Adrenal gland (tissue), 12 donors: ENCODE measurements around the gene ARHGAP27. TPM values are rescaled to one million over a fixed set of nuclear protein-coding genes. Genes with fewer than 3 reads are reported as not detected.
A peak's percentile ranks its signal among the peaks of the same experiment; 100 is the strongest.

Source experiments
- DNase-seq, 7 donors: peaks; one replicate each; pipeline ENCODE4 v3.0.0-alpha.2; 2019 to 2020
- H3K27ac ChIP-seq, 5 donors: fragments of 200-600 bp; sonication (generic) in 4 of 5; 1 replicate in 3 of 5; 2 replicates in 2 of 5; pipeline versions ENCODE4 v1.5.1 to v1.8.0; 2016 to 2020; ENCODE audit warnings: mild to moderate bottlenecking in 1 of 5
- H3K27me3 ChIP-seq: fragments of 200-600 bp; 2 replicates; pipeline ENCODE4 v1.8.0; 2021
- H3K36me3 ChIP-seq, 2 donors: fragments of 200-600 bp; replicated peaks in 1 of 2; 1 replicate in 1 of 2; 2 replicates in 1 of 2; pipeline versions ENCODE4 v1.5.1 to v1.8.0; 2018 to 2022
- H3K4me1 ChIP-seq, 2 donors: fragments of 200-600 bp; replicated peaks in 1 of 2; 1 replicate in 1 of 2; 2 replicates in 1 of 2; pipeline versions ENCODE4 v1.5.1 to v1.8.0; 2018 to 2021
- H3K4me3 ChIP-seq, 4 donors: fragments of 200-600 bp; sonication (generic) in 3 of 4; one replicate each; pipeline ENCODE4 v1.5.1; 2016 to 2018
- H3K9me3 ChIP-seq, 3 donors: fragments of 200-600 bp; sonication (generic) in 1 of 3; replicated peaks in 1 of 3; 1 replicate in 2 of 3; 2 replicates in 1 of 3; pipeline versions ENCODE4 v1.5.1 to v1.8.0; 2016 to 2021
- CTCF ChIP-seq, 6 experiments: fragments of 450-650 bp in 4 of 6; fragments of 200-600 bp in 2 of 6; sonication (generic) in 1 of 6; IDR thresholded peaks; 1 replicate in 5 of 6; 2 replicates in 1 of 6; pipeline versions ENCODE4 v1.5.1 to v1.8.0; 2016 to 2021; ENCODE audit warnings: antibody characterized with exemption in 6 of 6, mild to moderate bottlenecking in 2 of 6, moderate library complexity in 1 of 6
- POLR2A ChIP-seq, 2 donors: fragments of 450-650 bp; IDR thresholded peaks; one replicate each; pipeline ENCODE4 v1.6.1; 2017; ENCODE audit warnings: antibody characterized with exemption in 2 of 2, mild to moderate bottlenecking in 2 of 2, moderate library complexity in 1 of 2
- WGBS, 4 donors: extraction: QIAGEN DNeasy Blood & Tissue Kit in 2 of 4; methylation state at CpG; one replicate each; pipeline versions ENCODE4 v1.1.5 to v1.1.7; 2013 to 2017; 5-methylcytosine and 5-hydroxymethylcytosine counted together
- intact Hi-C, 2 donors: fragments of 100-400 bp; cut with DNase I; formaldehyde crosslinking; loops; one replicate each; pipeline versions ENCODE4 v1.14.1 to v1.15.0; 2022 to 2023
- polyA plus RNA-seq, 3 donors: library from polyadenylated mRNA; stranded (reverse); fragments of 200-250 nt in 2 of 3; fragments of 350-450 nt in 1 of 3; fragmentation: Illumina TruSeq in 1 of 3; extraction: RNeasy Lipid Tissue Mini Kit (QIAGEN cat#74804) in 1 of 3; gene quantifications; one replicate each; pipeline ENCODE4 v1.2.3, GENCODE V29; 2013 to 2014
- total RNA-seq, 9 donors: library from RNA; depleted of rRNA in 4 of 9; stranded (reverse); fragments of >200 nt in 4 of 9; fragments of 120-200 nt in 1 of 9; fragmentation: NEBNext Ultra II Directional in 1 of 9; extraction: Animal tissue kit (Norgen Biotek cat#: 25700) in 1 of 9; gene quantifications; one replicate each; pipeline versions ENCODE4 v1.1.0 to v1.2.4, GENCODE V29; 2013 to 2023
- donor health status: healthy with polysubstance abuse.
- donor health status: Bipolar disorder and iron deficiency.
- donor health status: DM: yes; HTN: yes; CAD: no.
- donor health status: DM: no; HTN: no; CAD: no.
- donor health status: DM: no; HTN: no; CAD: no.
- donor health status: DM: yes; HTN: yes; CAD: no.

ARHGAP27 gene
- total and polyA plus RNA-seq, 12 donors: 2.8 to 40.2 (median 17.7) TPM

- Histone ChIP-seq H3K9me3 (no peaks in the 10 kb centered on the region), H3K4me3 (no peak overlapping the region), H3K36me3 (no peaks in the 10 kb centered on the region), H3K27me3 (no peaks in the 10 kb centered on the region), H3K4me1 (peaks cover 0 to 10% of the 10 kb centered on the region in 2 donors), H3K27ac (no peak overlapping the region)
- intact Hi-C loops: loop anchor here in 1 of 2 donors (10.0 kb wide), 1 partner anchor 438 kb away; no protein-coding TSS in a partner anchor
- DNase-seq: no peak
- WGBS, 4 donors: 92 to 97% (median 93%) methylated on average over 30 to 50 of the region's 50 CpGs
- TF ChIP-seq CTCF (IDR thresholded peaks at IDR 0.05) (no peak), POLR2A (IDR thresholded peaks at IDR 0.05) (no peak)
Measured at GRCh38 chr17:45396496-45397205, 36.0 kb downstream of the ARHGAP27 start.

- H3K9me3 ChIP-seq: no peaks in the 10 kb centered on the region
- no peaks in the 10 kb centered on the region for H3K36me3 ChIP-seq
- no peak overlapping the region for H3K4me3 ChIP-seq
- 51 to 91% (median 69%) methylated on average over 28 to 60 of the region's 60 CpGs for WGBS, 4 donors
- no peaks in the 10 kb centered on the region for H3K27me3 ChIP-seq
- H3K27ac ChIP-seq: no peak overlapping the region
- intact Hi-C loops: loop anchor here in 1 of 2 donors (10.0 kb wide), 1 partner anchor 439 kb away; no protein-coding TSS in a partner anchor
- H3K4me1 ChIP-seq: peaks cover 0 to 10% of the 10 kb centered on the region in 2 donors
- TF ChIP-seq POLR2A (IDR thresholded peaks at IDR 0.05) (no peak), CTCF (IDR thresholded peaks at IDR 0.05) (no peak)
- no peak for DNase-seq
Measured at GRCh38 chr17:45395569-45396415, 36.9 kb downstream of the ARHGAP27 start.

GRCh38 chr17:45394913-45395568 lies 37.6 kb downstream of the ARHGAP27 start:
- no peaks in the 10 kb centered on the region for H3K36me3 ChIP-seq
- 12 to 18% (median 14%) methylated on average over 9 to 30 of the region's 30 CpGs for WGBS, 4 donors
- H3K27ac ChIP-seq: no peak overlapping the region
- H3K9me3 ChIP-seq: no peaks in the 10 kb centered on the region
- TF ChIP-seq POLR2A (IDR thresholded peaks at IDR 0.05): no peak
- peak; percentile 61 to 80 (median 73) for TF ChIP-seq CTCF (IDR thresholded peaks at IDR 0.05)
- peaks cover 0 to 10% of the 10 kb centered on the region in 2 donors for H3K4me1 ChIP-seq
- H3K27me3 ChIP-seq: no peaks in the 10 kb centered on the region
- DNase-seq: peak; percentile 65 to 85 (median 74)
- H3K4me3 ChIP-seq: no peak overlapping the region
- intact Hi-C loops: loop anchor here in 1 of 2 donors (10.0 kb wide), 1 partner anchor 440 kb away; no protein-coding TSS in a partner anchor

GRCh38 chr17:45394564-45394912 lies 38.1 kb downstream of the ARHGAP27 start:
- Histone ChIP-seq H3K27me3 (no peaks in the 10 kb centered on the region), H3K4me1 (peaks cover 0 to 10% of the 10 kb centered on the region in 2 donors), H3K9me3 (no peaks in the 10 kb centered on the region), H3K4me3 (no peak overlapping the region), H3K36me3 (no peaks in the 10 kb centered on the region), H3K27ac (no peak overlapping the region)
- intact Hi-C loops: loop anchor here in 1 of 2 donors (10.0 kb wide), 1 partner anchor 440 kb away; no protein-coding TSS in a partner anchor
- WGBS, 4 donors: 59 to 76% (median 73%) methylated on average over 4 of the region's 4 CpGs
- TF ChIP-seq POLR2A (IDR thresholded peaks at IDR 0.05) (no peak), CTCF (IDR thresholded peaks at IDR 0.05) (no peak)
- no peak for DNase-seq
